Body of pancreas (tissue), 4 donors: ENCODE data around the gene POGK. TPM values are rescaled to one million over a fixed set of nuclear protein-coding genes. Genes with fewer than 3 reads are reported as not detected.

ENCODE experiments used
- ATAC-seq: fragments of 150-250 bp; one replicate; pipeline ENCODE4 v1.9.1; 2016
- DNase-seq, 4 donors: peaks; one replicate each; pipeline ENCODE4 v3.0.0-alpha.2; 2019
- H3K27ac ChIP-seq, 4 donors: fragments of 200-600 bp; sonication (generic); 1 replicate in 3 of 4; 2 replicates in 1 of 4; pipeline versions ENCODE4 v1.5.1 to v1.6.1; 2016 to 2019; ENCODE audit warnings: mild to moderate bottlenecking in 1 of 4, mixed read lengths in 1 of 4, moderate library complexity in 1 of 4
- H3K27me3 ChIP-seq, 2 donors: fragments of 200-600 bp; sonication (generic); one replicate each; pipeline ENCODE4 v1.6.0; 2016; ENCODE audit warnings: mild to moderate bottlenecking in 1 of 2
- H3K36me3 ChIP-seq, 2 donors: fragments of 200-600 bp; sonication (generic); replicated peaks in 1 of 2; 2 replicates each; pipeline ENCODE4 v1.5.1; 2016; ENCODE audit warnings: low read depth in 2 of 2; ENCODE audit not compliant: insufficient read depth in 1 of 2
- H3K4me1 ChIP-seq: fragments of 200-600 bp; sonication (generic); one replicate; pipeline ENCODE4 v1.6.0; 2016
- H3K4me3 ChIP-seq, 2 donors: fragments of 200-600 bp; sonication (generic); 1 replicate in 1 of 2; 2 replicates in 1 of 2; pipeline ENCODE4 v1.5.1; 2016 to 2019
- H3K9me3 ChIP-seq, 3 donors: fragments of 200-600 bp; sonication (generic); 1 replicate in 2 of 3; 2 replicates in 1 of 3; pipeline ENCODE4 v1.5.1; 2016
- CTCF ChIP-seq, 7 experiments: fragments of 450-650 bp in 4 of 7; fragments of 200-600 bp in 3 of 7; sonication (generic) in 3 of 7; IDR thresholded peaks; one replicate each; pipeline ENCODE4 v1.5.1; 2016 to 2019; ENCODE audit warnings: antibody characterized with exemption in 7 of 7
- POLR2A ChIP-seq, 3 donors: fragments of 450-650 bp; IDR thresholded peaks; one replicate each; pipeline ENCODE4 v1.6.1; 2016; ENCODE audit warnings: antibody characterized with exemption in 3 of 3, mild to moderate bottlenecking in 2 of 3
- WGBS, 2 donors: methylation state at CpG; one replicate each; pipeline ENCODE4 v1.1.5; 2017; 5-methylcytosine and 5-hydroxymethylcytosine counted together
- intact Hi-C: fragments of 100-400 bp; cut with DNase I; formaldehyde crosslinking; loops from one replicate; pipeline ENCODE4 v1.15.1; 2023
- total RNA-seq, 2 donors: library from RNA; depleted of rRNA; stranded (reverse); fragments of >200 nt; gene quantifications; one replicate each; pipeline ENCODE4 v1.1.0, GENCODE V29; 2016

Gene POGK
- total RNA-seq, 2 donors from 2014 or later = 13.8 to 15.3 TPM

DNA sequence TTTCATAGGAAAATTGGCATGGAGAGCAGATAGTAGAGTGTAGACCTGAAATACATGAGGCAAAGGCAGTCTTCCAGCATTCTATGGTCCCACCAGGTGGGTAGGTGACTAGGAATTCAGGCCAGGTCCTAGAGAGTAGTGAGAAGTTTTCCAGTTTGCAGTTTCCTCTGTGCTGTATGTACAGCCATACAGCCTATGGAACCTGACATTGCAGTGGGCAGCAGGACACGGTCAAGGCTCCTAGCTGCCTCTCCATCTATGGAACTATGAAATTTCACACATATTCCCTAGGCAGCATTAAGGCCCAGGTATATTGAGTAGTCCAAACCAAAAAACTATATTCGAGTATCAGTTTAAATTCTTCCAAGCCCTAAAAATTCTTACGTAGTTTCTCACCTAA lies 16.3 kb downstream of the POGK start:
- WGBS, 2 donors = 59 to 69% methylated on average over 3 of the region's 3 CpGs
- Histone ChIP-seq H3K27me3 (no peaks in the 10 kb centered on the region), H3K9me3 (no peaks in the 10 kb centered on the region), H3K4me1 (no peaks in the 10 kb centered on the region), H3K36me3 (peaks cover 0 to 5% of the 10 kb centered on the region in 2 donors), H3K27ac (no peak overlapping the region), H3K4me3 (no peak overlapping the region)
- TF ChIP-seq POLR2A (IDR thresholded peaks at IDR 0.05) (no peak), CTCF (IDR thresholded peaks at IDR 0.05) (no peak)
- intact Hi-C loops = no loop called here
- DNase-seq (no peak), ATAC-seq (no peak)

DNA sequence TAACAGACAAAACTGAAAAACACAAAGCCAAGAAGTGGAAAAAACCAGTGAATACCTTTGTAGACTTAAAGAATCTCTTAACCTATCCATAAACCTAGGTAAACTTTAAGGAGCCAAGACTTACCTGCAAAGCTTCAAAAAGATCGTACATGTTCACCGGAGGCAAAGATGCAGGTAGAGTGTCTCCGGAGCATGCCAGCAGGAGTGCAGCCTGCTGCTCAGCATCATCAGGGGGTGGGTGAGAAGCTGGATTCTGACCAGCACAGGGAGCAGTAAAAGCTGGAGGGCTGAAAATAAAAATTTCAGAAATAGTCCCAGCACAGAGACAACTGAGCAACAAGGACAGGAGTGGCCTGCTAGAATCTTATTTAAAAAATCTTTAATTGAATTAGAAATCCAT lies 18.7 kb downstream of the POGK start:
- intact Hi-C loops = no loop called here
- TF ChIP-seq CTCF (IDR thresholded peaks at IDR 0.05) = no peak
- no peak for TF ChIP-seq POLR2A (IDR thresholded peaks at IDR 0.05)
- 83 to 90% methylated on average over 3 of the region's 3 CpGs for WGBS, 2 donors
- Histone ChIP-seq H3K9me3 (no peaks in the 10 kb centered on the region), H3K4me1 (no peaks in the 10 kb centered on the region), H3K36me3 (peaks cover 0 to 3% of the 10 kb centered on the region in 2 donors), H3K27ac (no peak overlapping the region), H3K4me3 (no peak overlapping the region), H3K27me3 (no peaks in the 10 kb centered on the region)
- no peak for DNase-seq
- ATAC-seq = no peak

DNA sequence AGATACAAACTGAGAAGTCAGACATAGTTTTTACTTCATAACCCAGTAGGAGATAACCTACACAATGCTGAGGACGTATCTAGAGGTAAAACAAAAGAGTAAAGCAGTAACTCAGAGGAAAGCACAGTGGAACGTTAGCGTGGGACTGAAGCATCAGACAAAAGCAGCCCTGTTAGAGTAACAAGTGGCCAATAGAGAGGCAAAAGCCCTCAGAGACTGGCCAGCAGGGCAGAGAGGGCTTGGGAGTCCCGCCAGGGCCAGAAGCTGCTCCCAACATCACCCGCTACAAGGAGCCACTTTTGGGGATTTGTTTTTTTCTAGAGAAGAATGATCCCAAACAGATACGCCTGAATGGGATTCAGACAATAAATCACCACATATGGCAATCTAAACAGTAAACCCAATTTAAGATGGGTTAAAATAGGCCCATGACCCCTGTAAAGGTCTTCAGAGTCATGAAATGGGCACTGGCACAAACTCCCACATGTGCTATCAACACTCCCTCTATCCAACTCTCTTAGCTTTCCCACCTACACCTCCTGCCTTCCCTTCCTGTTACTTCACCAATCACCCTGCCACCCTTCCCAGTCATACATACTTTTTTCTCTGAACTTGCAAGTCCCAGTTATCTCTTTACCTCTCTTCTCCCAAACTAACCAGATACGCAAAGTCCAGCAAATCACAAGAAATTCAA lies 19.6 kb downstream of the POGK start:
- intact Hi-C loops = no loop called here
- H3K4me1 ChIP-seq = no peaks in the 10 kb centered on the region
- no peaks in the 10 kb centered on the region for H3K9me3 ChIP-seq
- ATAC-seq (no peak), DNase-seq (no peak)
- 76 to 89% methylated on average over 7 of the region's 7 CpGs for WGBS, 2 donors
- H3K4me3 ChIP-seq = no peak overlapping the region
- TF ChIP-seq CTCF (IDR thresholded peaks at IDR 0.05) (no peak), POLR2A (IDR thresholded peaks at IDR 0.05) (no peak)
- peaks cover 0 to 3% of the 10 kb centered on the region in 2 donors for H3K36me3 ChIP-seq
- H3K27me3 ChIP-seq = no peaks in the 10 kb centered on the region
- H3K27ac ChIP-seq = no peak overlapping the region

- Histone ChIP-seq H3K27ac (no peak overlapping the region), H3K4me1 (no peaks in the 10 kb centered on the region), H3K36me3 (peaks cover 0 to 3% of the 10 kb centered on the region in 2 donors), H3K27me3 (no peaks in the 10 kb centered on the region), H3K9me3 (no peaks in the 10 kb centered on the region), H3K4me3 (no peak overlapping the region)
- intact Hi-C loops = no loop called here
- no peak for DNase-seq
- ATAC-seq = no peak
- TF ChIP-seq CTCF (IDR thresholded peaks at IDR 0.05) = no peak
- 79 to 95% methylated on average over 4 to 5 of the region's 5 CpGs for WGBS, 2 donors
Observed at GRCh38 chr1:166859597-166859996, 20.3 kb downstream of the POGK start.

DNA sequence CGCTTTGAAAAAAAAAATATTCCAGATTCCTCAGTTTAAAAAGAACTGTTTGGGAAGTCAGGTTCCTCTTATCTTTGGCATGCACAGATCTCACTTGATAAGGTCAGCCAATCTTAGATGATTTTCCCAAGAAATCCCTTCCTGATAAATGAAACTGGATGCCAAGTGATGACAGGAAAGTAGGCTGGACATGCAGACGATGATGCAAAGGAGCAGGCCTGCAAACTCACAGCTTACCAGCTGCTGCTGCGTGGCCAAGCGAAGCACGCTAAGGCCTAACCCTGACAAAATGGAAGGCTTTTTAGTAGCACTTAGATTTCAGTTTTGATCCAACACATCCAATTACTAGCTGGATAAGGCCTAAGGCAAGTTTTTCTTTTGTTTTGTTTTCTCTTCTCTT lies 26.7 kb downstream of the POGK start:
- ATAC-seq (no peak), DNase-seq (no peak)
- H3K9me3 ChIP-seq = no peaks in the 10 kb centered on the region
- H3K4me3 ChIP-seq = no peak overlapping the region
- no peak overlapping the region for H3K27ac ChIP-seq
- peaks cover 0 to 3% of the 10 kb centered on the region in 2 donors for H3K36me3 ChIP-seq
- H3K27me3 ChIP-seq = no peaks in the 10 kb centered on the region
- intact Hi-C loops = no loop called here
- no peak for TF ChIP-seq CTCF (IDR thresholded peaks at IDR 0.05)
- TF ChIP-seq POLR2A (IDR thresholded peaks at IDR 0.05) = no peak
- 84 to 88% methylated on average over 5 of the region's 5 CpGs for WGBS, 2 donors
- H3K4me1 ChIP-seq = peaks cover 12% of the 10 kb centered on the region
